ENCODE measurements around the gene PRG2.

PRG2 gene

DNA sequence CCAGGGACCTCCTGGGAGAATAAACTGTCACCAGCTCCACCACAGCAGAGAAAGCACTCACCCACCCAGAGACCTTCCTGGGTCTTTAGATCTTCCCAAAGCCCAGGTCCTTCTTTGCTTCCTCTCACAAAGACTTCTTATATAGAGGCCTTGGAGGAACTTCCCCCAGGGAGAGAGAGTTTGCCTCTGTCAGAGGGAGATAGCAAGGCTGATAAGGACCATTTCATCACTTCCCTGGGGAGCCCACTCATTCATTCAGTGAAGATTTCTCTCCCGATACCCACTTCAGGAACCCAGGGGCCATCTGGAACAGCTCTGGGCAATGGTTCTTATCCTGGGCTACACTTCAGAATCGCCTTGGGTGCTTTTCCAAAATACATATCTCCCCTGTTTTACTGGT, at the start of gene PRG2:
TSS of gene PRG2 (minus strand) at position 116 of the 400 bp plus-strand sequence. CDS start 706 bp downstream, outside the sequence.
- DNase-seq (ENCODE audit: low read depth in 2 of 2) = no peak

- no peak for DNase-seq (ENCODE audit: low read depth in 2 of 2)
These were observed 49.3 kb upstream of the PRG2 start for GRCh38 chr11:57439786-57440185.

GRCh38 chr11:57438345-57439285, 48.2 kb upstream of the PRG2 start:
- DNase-seq (ENCODE audit: low read depth in 2 of 2) = no peak

GRCh38 chr11:57436031-57436430, 45.6 kb upstream of the PRG2 start:
- no peak for DNase-seq (ENCODE audit: low read depth in 2 of 2)

DNA sequence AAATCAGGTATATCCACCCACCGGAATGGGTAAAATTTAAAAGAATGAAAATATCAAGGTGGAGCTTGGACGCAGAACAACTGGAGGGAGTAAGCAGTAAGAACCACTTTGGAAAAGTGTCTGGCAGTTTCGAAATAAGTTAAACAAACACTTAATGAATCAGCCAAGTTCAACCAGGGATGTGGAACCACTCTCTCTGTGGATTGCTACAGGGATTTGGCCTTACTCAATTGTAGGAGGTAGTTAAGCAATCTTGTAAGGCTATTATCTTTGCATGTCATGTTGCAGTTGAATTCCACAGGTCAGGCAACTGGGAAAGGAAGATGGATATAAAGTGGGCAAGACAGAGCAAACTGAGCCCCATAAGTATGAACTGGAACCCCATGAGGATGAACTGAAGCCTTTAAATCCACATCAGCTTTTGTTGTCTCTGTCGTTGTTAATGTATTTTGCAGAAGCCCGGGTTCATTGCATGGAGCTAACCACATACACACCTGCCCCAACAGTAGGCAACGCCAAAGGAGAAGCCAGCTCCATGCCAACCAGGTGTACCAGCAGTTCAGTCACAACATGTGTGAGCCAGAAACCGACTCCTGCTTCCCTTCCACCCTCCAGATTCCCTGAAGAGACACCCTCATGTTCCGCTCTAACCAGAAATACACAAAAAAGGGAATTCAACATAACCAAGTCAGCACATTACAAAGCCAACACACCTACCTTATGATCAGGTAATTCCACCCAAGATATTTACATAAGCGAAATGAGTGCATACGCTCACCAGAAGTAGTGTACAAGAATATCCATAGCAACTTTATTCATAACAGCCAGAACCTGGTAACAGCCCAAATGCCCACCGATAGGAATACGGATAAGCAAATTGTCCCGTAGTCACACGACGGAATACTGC, 44.4 kb upstream of the PRG2 start:
- no peak for DNase-seq (ENCODE audit: low read depth in 2 of 2)

DNA sequence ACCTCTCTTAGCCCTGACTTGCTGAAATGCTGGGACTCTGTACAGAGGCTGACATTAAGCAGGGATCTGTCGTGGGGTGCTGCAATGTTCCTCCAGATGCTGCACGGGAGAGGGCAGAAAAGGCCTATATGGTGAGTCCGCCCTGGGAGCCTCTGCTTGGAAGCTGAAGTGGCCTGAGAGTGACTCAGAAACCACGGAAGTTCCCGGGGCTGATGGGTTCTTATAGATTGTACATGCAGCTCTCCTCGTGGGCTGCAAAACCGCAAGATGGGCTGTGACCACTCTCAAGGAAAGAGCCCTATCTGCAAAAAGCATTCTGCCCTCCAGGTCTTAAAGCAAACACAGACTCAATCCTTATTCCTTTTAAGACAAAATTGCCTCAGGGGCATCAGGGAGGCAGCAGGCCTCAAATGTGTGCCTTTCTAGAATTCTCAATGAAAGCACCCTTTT, 42.3 kb upstream of the PRG2 start:
- DNase-seq (ENCODE audit: low read depth in 2 of 2) = no peak

DNA sequence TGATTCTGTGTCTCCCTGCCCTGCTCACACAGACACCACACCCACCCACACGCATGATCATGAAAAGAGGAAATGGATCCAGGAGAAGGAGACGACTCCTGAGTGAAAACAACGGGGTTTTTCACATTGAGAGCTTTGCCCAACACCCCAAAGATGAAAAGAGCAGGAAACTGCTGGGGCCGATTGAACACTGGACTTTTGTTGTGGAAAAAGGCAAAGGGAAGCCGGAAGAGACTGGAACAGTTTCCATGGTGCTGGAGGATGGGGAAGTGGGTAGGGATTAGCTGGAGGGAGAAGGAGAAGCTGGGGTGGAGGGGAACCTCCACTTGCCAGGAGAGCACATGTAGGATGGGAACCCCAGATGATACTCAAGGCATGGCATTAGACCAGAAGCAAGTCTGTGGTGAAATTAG, 41.7 kb upstream of the PRG2 start:
- DNase-seq (ENCODE audit: low read depth in 2 of 2) = no peak

DNA sequence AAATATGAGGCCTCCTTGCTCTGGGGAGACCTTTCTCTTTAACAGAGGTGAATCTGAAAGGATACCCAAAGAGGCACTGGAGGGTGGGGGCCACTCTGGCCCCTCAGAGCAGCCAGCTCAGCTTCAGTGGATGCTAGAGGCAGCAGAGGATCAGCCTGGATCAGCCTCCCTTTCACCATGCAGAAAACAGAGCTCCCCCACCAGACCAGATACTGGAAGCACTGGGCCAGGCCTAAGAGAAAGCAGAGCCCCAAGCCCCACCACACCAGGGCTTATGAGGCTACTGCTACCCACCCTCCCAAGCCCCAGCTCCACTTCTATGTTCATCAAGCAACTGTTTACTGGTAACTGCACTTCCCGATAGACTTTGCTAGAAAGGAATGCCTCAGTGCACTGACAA, 40.5 kb upstream of the PRG2 start:
- no peak for DNase-seq (ENCODE audit: low read depth in 2 of 2)

DNA sequence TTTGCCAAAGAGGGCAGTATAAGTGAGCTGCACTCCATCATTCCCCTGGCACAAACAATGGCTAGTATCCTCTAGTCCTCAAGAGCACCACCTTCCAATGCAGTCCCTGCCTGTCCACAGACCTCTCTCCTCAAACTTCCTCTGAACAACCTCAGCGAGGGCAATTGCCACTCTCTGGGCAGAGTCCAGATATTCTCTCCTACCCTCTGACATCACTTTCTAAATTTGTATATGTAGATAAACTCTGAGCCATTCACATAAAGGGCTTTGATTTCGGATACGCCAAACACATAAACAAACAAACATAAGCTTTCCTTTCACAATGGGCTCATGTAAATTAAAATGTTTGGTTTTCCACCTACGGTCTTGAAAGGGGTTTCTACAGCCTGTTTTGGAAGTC, 39.5 kb upstream of the PRG2 start:
- no peak for DNase-seq (ENCODE audit: low read depth in 2 of 2)

GRCh38 chr11:57428643-57429042, 38.2 kb upstream of the PRG2 start:
- DNase-seq (ENCODE audit: low read depth in 2 of 2) = no peak

GRCh38 chr11:57427727-57428082, 37.3 kb upstream of the PRG2 start:
- DNase-seq (ENCODE audit: low read depth in 2 of 2) = no peak

- DNase-seq (ENCODE audit: low read depth in 2 of 2) = peak; percentile 73 to 77
These were observed 36.7 kb upstream of the PRG2 start, which contains the start of gene SLC43A3 for GRCh38 chr11:57426929-57427726. TSS of gene SLC43A3 (minus strand) at chr11:57427121. CDS start at chr11:57426172, 949 bp downstream.

DNA sequence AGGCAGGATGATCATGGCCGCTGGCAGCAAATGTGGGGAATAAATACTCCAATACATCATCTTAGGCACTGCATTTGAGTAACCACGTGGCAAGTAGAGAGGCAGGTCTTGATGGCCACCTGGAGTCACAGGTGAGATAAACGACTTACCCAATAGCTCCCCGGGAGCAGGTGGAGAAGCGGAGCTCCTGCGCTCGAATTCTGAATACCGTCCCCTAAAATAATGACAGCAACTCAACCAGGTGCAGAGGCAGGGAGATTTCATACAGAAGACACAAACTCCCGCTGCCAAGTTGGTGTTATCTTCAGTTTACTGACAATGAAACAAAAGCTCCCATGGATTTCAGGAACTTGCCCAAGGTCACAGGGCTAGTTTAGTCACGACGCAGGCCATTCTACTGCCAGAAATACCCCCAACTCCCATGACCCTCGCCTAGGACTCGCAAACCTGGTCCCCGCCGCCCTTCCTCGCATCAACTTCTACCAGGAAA, 36.0 kb upstream of the PRG2 start:
- no peak for DNase-seq (ENCODE audit: low read depth in 2 of 2)

DNA sequence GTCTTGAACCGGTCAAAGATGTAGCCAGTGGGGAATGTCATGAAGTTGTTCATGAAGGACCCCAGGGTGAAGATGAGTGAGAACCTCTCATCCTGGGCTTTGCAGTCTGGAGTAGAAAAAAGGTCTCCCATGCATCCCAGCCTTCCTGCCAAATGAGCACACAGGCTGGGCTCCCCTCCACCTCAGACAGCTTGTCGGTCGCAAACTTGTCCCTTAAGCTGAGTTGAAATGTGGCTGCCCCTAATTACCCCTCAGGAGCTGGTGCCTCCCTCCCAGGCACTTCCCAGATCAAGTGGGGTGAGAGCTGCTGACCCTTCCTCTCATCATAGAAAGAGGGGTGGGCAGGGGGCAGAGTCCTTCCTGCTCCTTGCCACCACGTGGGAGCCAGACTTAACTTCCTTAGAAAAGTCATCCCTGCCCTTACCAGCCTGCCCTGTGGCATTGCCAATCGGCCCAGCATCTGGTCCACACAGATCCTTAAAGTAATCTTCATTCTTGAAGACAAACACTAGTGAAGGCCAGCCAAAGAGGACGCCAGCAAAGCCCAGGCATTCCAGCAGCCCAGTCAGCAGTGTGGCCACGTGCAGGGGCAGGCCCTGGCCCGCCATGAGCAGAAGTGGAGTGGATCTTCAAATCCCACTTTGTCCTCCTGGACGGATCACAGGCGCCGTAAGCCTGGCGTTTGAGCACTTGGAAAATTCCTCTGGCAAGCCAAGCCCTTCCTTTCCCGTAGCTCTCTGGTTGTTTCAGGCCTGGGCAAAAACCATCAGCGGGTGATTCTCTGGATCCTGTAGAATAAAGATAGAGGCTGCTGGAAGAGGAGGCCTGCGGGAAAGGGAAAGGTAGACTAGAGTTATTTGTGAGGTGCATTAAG, 35.4 kb upstream of the PRG2 start:
- peak in 1 of 2 donors; percentile 26 for DNase-seq (ENCODE audit: low read depth in 2 of 2)

DNA sequence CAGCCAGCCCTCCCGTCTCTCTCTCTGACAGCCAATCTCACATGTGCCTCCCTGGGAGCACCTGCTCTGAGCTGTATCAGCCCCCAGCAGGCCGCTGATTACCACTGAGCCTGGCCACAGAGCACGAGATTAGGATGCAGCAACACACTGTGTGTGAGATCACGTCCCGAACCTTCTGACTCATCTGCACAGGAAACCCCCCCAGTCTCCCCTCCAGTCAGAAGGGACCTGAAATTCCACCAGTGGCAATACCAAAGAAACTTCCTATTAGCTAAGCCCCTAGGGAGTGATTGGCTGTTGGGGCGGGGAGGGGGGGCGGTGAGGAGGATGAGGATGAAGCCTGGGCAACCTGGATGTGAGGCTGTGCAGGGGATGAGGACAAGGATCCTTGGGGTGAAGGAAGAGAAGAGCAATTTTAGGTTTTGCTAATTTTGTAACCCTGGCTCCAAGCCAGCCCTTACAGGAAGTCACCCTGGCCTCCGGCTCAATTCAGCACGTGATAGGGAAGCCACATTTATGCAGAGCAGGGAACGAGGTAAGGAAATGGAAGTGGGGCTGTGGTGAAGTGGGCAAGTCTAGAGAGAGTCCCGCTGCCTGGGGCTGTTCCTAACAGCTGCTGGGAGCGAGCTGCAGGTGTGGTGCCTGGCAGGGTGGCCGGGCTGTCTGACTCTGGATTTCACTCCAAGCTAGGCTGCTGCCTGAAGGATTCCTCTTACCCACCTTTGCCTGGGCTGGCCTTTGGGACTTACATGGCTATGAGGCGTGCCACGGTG, 34.5 kb upstream of the PRG2 start:
- DNase-seq (ENCODE audit: low read depth in 2 of 2) = peak; percentile 72 to 78

- DNase-seq (ENCODE audit: low read depth in 2 of 2) = no peak
These were observed 33.8 kb upstream of the PRG2 start for GRCh38 chr11:57424137-57424791.

DNA sequence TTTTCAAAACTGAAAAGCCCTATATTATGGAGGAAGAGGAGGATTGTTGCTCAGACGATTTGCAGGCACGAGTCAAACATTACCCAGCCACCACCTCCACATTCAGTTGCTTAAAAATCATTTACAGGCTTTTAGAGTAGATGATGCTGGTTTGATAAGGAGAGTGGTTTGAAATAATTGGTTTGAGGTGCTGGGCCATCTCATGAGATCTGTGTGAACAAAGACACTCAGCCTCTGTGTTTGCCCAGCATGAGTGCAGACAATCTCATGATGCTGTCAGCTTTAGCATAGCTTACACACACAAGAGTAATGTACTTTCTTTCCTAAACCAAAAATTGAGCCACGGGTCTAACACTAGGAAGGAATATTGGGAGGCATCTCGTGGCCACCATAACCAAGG, 32.2 kb upstream of the PRG2 start:
- DNase-seq (ENCODE audit: low read depth in 2 of 2) = no peak

DNA sequence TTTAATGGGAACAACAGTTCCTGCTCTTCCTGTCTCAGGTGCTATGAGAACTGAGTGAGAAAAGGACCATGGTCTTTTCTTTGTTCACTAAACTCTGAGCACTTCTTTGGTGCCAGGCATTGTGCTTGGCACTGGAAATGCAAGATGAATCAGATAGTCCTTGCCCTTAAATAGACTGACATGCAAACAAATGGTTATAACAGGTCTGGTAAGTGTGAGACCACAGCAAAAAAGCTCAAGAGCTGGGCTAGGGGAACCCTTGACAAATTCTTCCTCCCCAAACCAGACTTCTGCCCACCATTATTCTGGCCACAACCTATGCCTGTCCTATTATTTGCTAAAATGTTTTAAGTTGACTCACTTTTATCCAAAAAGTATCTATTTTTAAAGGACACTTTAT, 31.4 kb upstream of the PRG2 start:
- DNase-seq (ENCODE audit: low read depth in 2 of 2) = no peak

- DNase-seq (ENCODE audit: low read depth in 2 of 2) = no peak
These were observed 30.6 kb upstream of the PRG2 start for GRCh38 chr11:57421066-57421465.
